Neural crest cell (in vitro differentiated cells): Measurements from ENCODE around the gene MEX3C. TPM values are rescaled to one million over a fixed set of nuclear protein-coding genes. Genes with fewer than 3 reads are reported as not detected.

Experiments used
- DNase-seq: peaks from one replicate; pipeline ENCODE4 v3.0.0; 2021; ENCODE audit warnings: low read depth, mixed read lengths, low spot score
- H3K27ac Mint-ChIP-seq: one replicate; pipeline ENCODE4 v1.8.0; 2021; ENCODE audit warnings: mild to moderate bottlenecking, mixed read lengths; ENCODE audit not compliant: unreplicated experiment
- H3K27me3 Mint-ChIP-seq: 2 replicates; pipeline ENCODE4 v1.8.0; 2021; ENCODE audit warnings: low read depth, mild to moderate bottlenecking, mixed read lengths
- H3K36me3 Mint-ChIP-seq: 2 replicates; pipeline ENCODE4 v1.8.0; 2021; ENCODE audit warnings: low read depth, mild to moderate bottlenecking, mixed read lengths
- H3K4me1 Mint-ChIP-seq: 2 replicates; pipeline ENCODE4 v1.8.0; 2021; ENCODE audit warnings: mixed read lengths
- H3K4me3 Mint-ChIP-seq: one replicate; pipeline ENCODE4 v1.8.0; 2021; ENCODE audit warnings: mild to moderate bottlenecking, mixed read lengths
- H3K9me3 Mint-ChIP-seq: 2 replicates; pipeline ENCODE4 v1.8.0; 2021; ENCODE audit warnings: mixed read lengths
- total RNA-seq: library from RNA; stranded (reverse); gene quantifications from 2 replicates; pipeline ENCODE4 v1.2.1, GENCODE V29; 2021
- TF ChIP-seq, protein P1 (sequence below): fragments of 200-600 bp; sonication (generic); conservative IDR thresholded peaks from 2 replicates; pipeline ENCODE4 v1.5.0; 2021; ENCODE audit warnings: antibody characterized with exemption, mild to moderate bottlenecking

The MEX3C gene
- total RNA-seq, 1 donor from 2014 or later = 70.7 TPM

DNA sequence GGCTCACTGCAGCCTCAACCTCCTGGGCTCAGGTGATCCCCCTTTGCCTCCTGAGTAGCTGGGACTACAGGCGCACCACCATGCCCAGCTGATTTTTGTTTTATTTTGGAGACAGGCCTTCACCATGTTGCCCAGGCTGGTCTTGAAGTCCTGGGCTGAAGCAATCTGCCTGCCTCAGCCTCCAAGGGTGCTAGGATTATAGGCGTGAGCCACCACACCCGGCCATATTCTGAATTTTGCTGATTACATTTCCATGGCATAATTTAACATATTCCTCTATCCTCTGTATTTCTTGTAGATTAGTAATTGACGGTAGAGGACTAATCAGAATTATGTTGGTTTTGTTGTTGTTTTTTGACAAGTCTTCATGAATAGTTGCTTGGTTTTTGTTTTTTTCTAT lies 50.6 kb downstream of the MEX3C start:
- peaks cover 4% of the 10 kb centered on the region for H3K9me3 Mint-ChIP-seq
- H3K4me3 Mint-ChIP-seq = no peak overlapping the region
- no peak overlapping the region for H3K27ac Mint-ChIP-seq
- TF ChIP-seq, protein P1, sequence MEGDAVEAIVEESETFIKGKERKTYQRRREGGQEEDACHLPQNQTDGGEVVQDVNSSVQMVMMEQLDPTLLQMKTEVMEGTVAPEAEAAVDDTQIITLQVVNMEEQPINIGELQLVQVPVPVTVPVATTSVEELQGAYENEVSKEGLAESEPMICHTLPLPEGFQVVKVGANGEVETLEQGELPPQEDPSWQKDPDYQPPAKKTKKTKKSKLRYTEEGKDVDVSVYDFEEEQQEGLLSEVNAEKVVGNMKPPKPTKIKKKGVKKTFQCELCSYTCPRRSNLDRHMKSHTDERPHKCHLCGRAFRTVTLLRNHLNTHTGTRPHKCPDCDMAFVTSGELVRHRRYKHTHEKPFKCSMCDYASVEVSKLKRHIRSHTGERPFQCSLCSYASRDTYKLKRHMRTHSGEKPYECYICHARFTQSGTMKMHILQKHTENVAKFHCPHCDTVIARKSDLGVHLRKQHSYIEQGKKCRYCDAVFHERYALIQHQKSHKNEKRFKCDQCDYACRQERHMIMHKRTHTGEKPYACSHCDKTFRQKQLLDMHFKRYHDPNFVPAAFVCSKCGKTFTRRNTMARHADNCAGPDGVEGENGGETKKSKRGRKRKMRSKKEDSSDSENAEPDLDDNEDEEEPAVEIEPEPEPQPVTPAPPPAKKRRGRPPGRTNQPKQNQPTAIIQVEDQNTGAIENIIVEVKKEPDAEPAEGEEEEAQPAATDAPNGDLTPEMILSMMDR = no peak
- peaks cover 3% of the 10 kb centered on the region for H3K36me3 Mint-ChIP-seq
- DNase-seq = no peak
- H3K27me3 Mint-ChIP-seq = no peaks in the 10 kb centered on the region
- no peaks in the 10 kb centered on the region for H3K4me1 Mint-ChIP-seq

DNA sequence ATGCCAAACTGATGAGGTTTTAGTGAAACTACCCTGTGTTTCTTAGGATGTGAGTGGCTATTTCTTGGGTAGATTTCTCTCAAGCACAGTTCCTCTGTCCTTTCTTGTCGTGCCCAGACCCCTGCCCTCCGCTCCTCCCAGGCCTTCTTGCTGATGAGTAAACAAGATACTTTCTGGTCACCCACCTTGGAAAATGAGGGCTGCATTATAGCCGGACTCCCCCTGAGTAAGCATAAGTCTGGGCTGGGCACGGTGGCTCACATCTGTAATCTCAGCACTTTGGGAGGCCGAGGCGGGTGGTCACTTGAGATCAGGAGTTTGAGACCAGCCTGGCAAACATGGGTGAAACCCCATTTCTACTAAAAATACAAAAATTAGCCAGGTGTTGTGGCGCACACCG lies 58.5 kb downstream of the MEX3C start:
- H3K36me3 Mint-ChIP-seq = no peaks in the 10 kb centered on the region

DNA sequence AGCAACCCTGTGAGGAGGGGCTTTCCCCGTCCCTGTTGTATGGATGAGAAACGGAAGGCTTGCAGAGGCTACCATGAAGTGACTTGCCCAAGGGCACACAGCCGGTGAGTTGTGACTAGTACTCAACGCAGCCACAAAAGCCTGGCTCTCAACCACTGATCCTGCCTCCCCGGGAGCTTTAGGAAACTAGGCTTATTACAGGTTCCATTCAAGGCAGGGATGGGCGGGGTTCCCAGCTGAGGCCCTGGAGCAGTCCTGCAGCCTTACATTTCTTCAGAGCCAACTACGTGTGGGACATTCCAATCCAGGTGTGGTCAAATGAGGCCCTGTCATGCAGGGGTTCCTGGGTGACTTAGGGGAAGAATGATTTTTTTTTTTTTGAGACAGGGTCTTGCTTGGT lies 59.6 kb downstream of the MEX3C start:
- Mint-ChIP-seq H3K9me3 (no peaks in the 10 kb centered on the region), H3K36me3 (no peaks in the 10 kb centered on the region), H3K4me1 (no peaks in the 10 kb centered on the region), H3K4me3 (no peak overlapping the region), H3K27ac (no peak overlapping the region), H3K27me3 (no peaks in the 10 kb centered on the region)
- TF ChIP-seq, protein P1 = no peak
- no peak for DNase-seq

More for the DNA sequence above, 58.5 kb downstream of the MEX3C start:
- Mint-ChIP-seq H3K27ac (no peak overlapping the region), H3K4me3 (no peak overlapping the region), H3K4me1 (no peaks in the 10 kb centered on the region), H3K9me3 (no peaks in the 10 kb centered on the region), H3K27me3 (no peaks in the 10 kb centered on the region)
- TF ChIP-seq, protein P1 = no peak
- no peak for DNase-seq

DNA sequence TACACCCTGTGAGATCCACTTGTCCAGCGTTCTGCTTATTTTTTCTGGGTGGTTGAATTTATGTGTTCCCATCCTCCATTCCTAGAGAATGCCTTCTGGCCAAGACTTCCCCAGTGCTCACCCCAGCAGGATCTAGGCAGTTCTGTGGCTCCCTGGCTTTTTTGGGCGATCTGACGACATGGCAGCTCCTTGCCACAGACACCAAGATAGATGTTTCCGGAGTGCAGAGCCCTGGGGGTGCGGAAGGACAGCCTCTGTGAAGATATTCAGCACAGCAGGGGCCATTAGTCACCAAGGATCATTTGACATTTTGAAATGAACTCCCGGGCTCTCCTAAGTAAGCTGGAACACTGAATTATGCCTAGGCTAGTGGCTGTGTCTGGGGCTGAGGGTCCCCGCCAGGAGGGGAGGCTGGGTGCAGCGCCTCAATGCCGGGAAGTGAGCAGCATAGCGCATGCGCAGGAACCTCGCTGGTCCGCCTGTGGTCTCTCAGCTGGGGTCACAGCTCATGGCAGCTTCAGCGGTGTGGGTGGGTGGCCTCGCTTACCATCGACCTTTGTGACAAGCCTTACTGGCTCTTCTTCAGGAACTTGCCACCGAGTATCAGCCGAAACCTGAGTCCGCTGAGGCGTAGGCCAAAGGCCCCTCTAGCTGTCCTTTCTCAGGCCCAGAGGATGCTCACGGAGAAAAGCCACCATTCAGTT lies 60.3 kb downstream of the MEX3C start:
- no peaks in the 10 kb centered on the region for H3K36me3 Mint-ChIP-seq
- no peaks in the 10 kb centered on the region for H3K4me1 Mint-ChIP-seq
- H3K4me3 Mint-ChIP-seq = no peak overlapping the region
- no peak overlapping the region for H3K27ac Mint-ChIP-seq
- DNase-seq = no peak
- no peaks in the 10 kb centered on the region for H3K27me3 Mint-ChIP-seq
- TF ChIP-seq, protein P1 = no peak
- H3K9me3 Mint-ChIP-seq = no peaks in the 10 kb centered on the region

DNA sequence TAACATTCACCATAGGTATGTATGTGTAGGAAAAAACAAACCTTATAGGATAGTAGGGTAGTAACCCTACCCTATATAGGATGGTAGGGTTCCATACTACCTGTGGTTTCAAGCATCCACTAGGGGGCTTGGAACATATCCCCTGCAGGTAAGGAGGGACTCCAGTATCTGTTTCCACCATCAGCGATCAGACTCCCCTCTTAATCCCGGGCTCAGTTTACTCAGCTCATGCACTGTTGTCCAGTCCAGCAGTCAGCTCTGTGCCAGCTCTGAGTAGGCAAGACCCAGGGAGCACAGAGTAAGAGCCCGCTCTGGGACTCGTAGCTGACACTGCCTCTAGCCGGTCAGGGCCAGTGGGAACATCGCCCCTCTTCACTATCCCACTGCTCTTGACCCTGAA lies 61.7 kb downstream of the MEX3C start:
- Mint-ChIP-seq H3K4me3 (no peak overlapping the region), H3K27me3 (no peaks in the 10 kb centered on the region), H3K36me3 (no peaks in the 10 kb centered on the region), H3K27ac (no peak overlapping the region), H3K4me1 (no peaks in the 10 kb centered on the region), H3K9me3 (no peaks in the 10 kb centered on the region)
- TF ChIP-seq, protein P1 = peak; percentile 49
- DNase-seq = no peak
